OCI-LY1 (cell line): ENCODE measurements around the gene PKMYT1.

Source experiments
- H2AFZ ChIP-seq: fragments of 200-600 bp; sonication (generic), shearing (Covaris generic); 2 replicates; pipeline ENCODE4 v1.6.0; 2014; ENCODE audit warnings: antibody characterized with exemption, mild to moderate bottlenecking, low read length
- H3F3A ChIP-seq: fragments of 200-600 bp; sonication (generic), shearing (Covaris generic); 2 replicates; pipeline ENCODE4 v1.6.0; 2014; ENCODE audit warnings: mild to moderate bottlenecking, antibody characterized with exemption, low read length, moderate library complexity; ENCODE audit not compliant: insufficient read depth
- H3K27ac ChIP-seq: fragments of 200-600 bp; sonication (generic); 2 replicates; pipeline ENCODE4 v1.5.1; 2014; ENCODE audit warnings: low read length, mixed run types, mild to moderate bottlenecking, low read depth; ENCODE audit not compliant: poor library complexity, severe bottlenecking
- H3K27me3 ChIP-seq: fragments of 200-600 bp; sonication (generic); 2 replicates; pipeline ENCODE4 v1.6.0; 2014; ENCODE audit warnings: antibody characterized with exemption, mild to moderate bottlenecking, low read length, moderate library complexity; ENCODE audit not compliant: insufficient read depth
- H3K36me3 ChIP-seq: fragments of 200-600 bp; sonication (generic); 2 replicates; pipeline ENCODE4 v1.6.1; 2014; ENCODE audit warnings: mild to moderate bottlenecking, antibody characterized with exemption, low read length, moderate library complexity, mixed read lengths; ENCODE audit not compliant: insufficient read depth
- H3K4me1 ChIP-seq: fragments of 200-600 bp; sonication (generic); 2 replicates; pipeline ENCODE4 v1.5.1; 2014; ENCODE audit warnings: mild to moderate bottlenecking, low read length, moderate library complexity; ENCODE audit not compliant: insufficient read depth, severe bottlenecking
- H3K4me2 ChIP-seq: fragments of 200-600 bp; sonication (generic), shearing (Covaris generic); 2 replicates; pipeline ENCODE4 v1.6.1; 2014; ENCODE audit warnings: low read length
- H3K4me3 ChIP-seq: fragments of 200-600 bp; sonication (generic); 2 replicates; pipeline ENCODE4 v1.5.1; 2014; ENCODE audit warnings: low read length, low read depth, mild to moderate bottlenecking, mixed read lengths; ENCODE audit not compliant: poor library complexity, severe bottlenecking
- H3K79me2 ChIP-seq: fragments of 200-600 bp; shearing (Covaris generic); 2 replicates; pipeline ENCODE4 v1.6.1; 2016; ENCODE audit warnings: mixed run types, low read length, mixed read lengths; ENCODE audit not compliant: insufficient read depth
- H3K9ac ChIP-seq: fragments of 200-600 bp; sonication (generic), shearing (Covaris generic); 2 replicates; pipeline ENCODE4 v1.6.1; 2014; ENCODE audit warnings: mild to moderate bottlenecking, low read length, mixed read lengths
- H3K9me2 ChIP-seq: fragments of 200-600 bp; sonication (generic), shearing (Covaris generic); 2 replicates; pipeline ENCODE4 v1.6.1; 2014; ENCODE audit warnings: low read depth, mild to moderate bottlenecking, low read length, mixed read lengths
- H3K9me3 ChIP-seq: fragments of 200-600 bp; shearing (Covaris generic); 2 replicates; pipeline ENCODE4 v1.6.1; 2014; ENCODE audit warnings: low read length, mixed read lengths
- H4K20me1 ChIP-seq: fragments of 200-600 bp; sonication (generic), shearing (Covaris generic); 2 replicates; pipeline ENCODE4 v1.6.0; 2016; ENCODE audit warnings: mild to moderate bottlenecking, low read length; ENCODE audit not compliant: insufficient read depth
- CTCF ChIP-seq: fragments of 200-600 bp; sonication (generic), shearing (Covaris generic); IDR thresholded peaks from 2 replicates; pipeline ENCODE4 v1.5.1; 2017; ENCODE audit warnings: mild to moderate bottlenecking, antibody characterized with exemption, low read length, moderate library complexity, mixed read lengths
- EZH2 ChIP-seq: fragments of 200-600 bp; sonication (generic), shearing (Covaris generic); IDR thresholded peaks from 2 replicates; pipeline ENCODE4 v1.8.0; 2017; ENCODE audit warnings: borderline replicate concordance, mixed run types, mild to moderate bottlenecking, antibody characterized with exemption, low read length, moderate library complexity, mixed read lengths

PKMYT1 gene

DNA sequence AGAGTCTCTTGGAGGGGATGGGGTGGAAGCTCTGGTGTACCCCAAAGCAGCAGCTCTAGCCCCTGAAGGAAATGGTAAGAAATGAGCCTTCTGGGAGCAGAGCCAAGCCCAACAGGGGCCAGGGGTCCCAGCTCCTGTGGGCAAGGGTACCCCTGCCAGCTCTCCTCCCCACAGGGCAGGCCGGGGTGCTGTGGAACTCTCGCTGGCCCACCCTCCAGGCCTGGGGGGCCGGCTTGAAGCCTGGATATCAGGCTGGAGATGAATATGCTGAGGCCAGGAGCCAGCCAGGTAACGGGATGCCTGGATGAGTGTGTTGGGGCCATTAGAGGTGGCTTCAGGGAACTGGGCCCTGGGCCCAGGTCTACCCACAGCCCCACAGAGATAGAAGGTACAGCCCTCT is 20.3 kb upstream of the PKMYT1 start:
- H2AFZ ChIP-seq = no peak overlapping the region
- H3K9ac ChIP-seq = no peak overlapping the region
- no peak overlapping the region for H3K4me2 ChIP-seq
- H3F3A ChIP-seq = no peaks in the 10 kb centered on the region
- H3K27ac ChIP-seq = no peak overlapping the region
- H3K4me3 ChIP-seq = no peak overlapping the region
- no peaks in the 10 kb centered on the region for H3K36me3 ChIP-seq
- H3K4me1 ChIP-seq = peaks cover 4% of the 10 kb centered on the region
- no peaks in the 10 kb centered on the region for H3K9me3 ChIP-seq
- H4K20me1 ChIP-seq = no peaks in the 10 kb centered on the region
- no peaks in the 10 kb centered on the region for H3K9me2 ChIP-seq
- no peaks in the 10 kb centered on the region for H3K79me2 ChIP-seq
- no peak for TF ChIP-seq CTCF
- no peak for TF ChIP-seq EZH2
- H3K27me3 ChIP-seq = peaks cover 7% of the 10 kb centered on the region

GRCh38 chr16:2999929-3000328 is 19.7 kb upstream of the PKMYT1 start:
- Histone ChIP-seq H3K36me3 (no peaks in the 10 kb centered on the region), H3K4me2 (no peak overlapping the region), H2AFZ (no peak overlapping the region), H3K27me3 (peaks cover 7% of the 10 kb centered on the region), H3K27ac (no peak overlapping the region), H3K9me3 (no peaks in the 10 kb centered on the region), H3K9ac (no peak overlapping the region), H4K20me1 (no peaks in the 10 kb centered on the region), H3K9me2 (no peaks in the 10 kb centered on the region), H3F3A (no peaks in the 10 kb centered on the region), H3K4me3 (no peak overlapping the region), H3K4me1 (peaks cover 3% of the 10 kb centered on the region), H3K79me2 (no peaks in the 10 kb centered on the region)
- TF ChIP-seq EZH2 = no peak
- TF ChIP-seq CTCF = no peak

- Histone ChIP-seq H3K4me3 (no peak overlapping the region), H3K9me2 (no peaks in the 10 kb centered on the region), H3K9me3 (no peaks in the 10 kb centered on the region), H2AFZ (no peak overlapping the region), H4K20me1 (no peaks in the 10 kb centered on the region), H3K27me3 (peaks cover 7% of the 10 kb centered on the region), H3K27ac (no peak overlapping the region), H3K4me2 (no peak overlapping the region), H3F3A (no peaks in the 10 kb centered on the region), H3K4me1 (no peaks in the 10 kb centered on the region), H3K36me3 (no peaks in the 10 kb centered on the region), H3K79me2 (no peaks in the 10 kb centered on the region), H3K9ac (no peak overlapping the region)
- TF ChIP-seq CTCF = no peak
- no peak for TF ChIP-seq EZH2
Measured at GRCh38 chr16:2996298-2996697, 16.1 kb upstream of the PKMYT1 start.
